AG04449 (cell line): Measurements from ENCODE around the gene DGCR2.

Experiments used
- CTCF ChIA-PET: fragments of 350-600 bp; formaldehyde crosslinking; extraction: SDS; loops from one replicate; lab custom pipeline; 2021; ENCODE audit warnings: antibody characterized with exemption; lab: Yijun Ruan, JAX
- POLR2A ChIA-PET: fragments of 400-600, 350-600 bp; formaldehyde crosslinking; extraction: SDS; loops from one replicate; lab custom pipeline; 2020; ENCODE audit warnings: antibody characterized with exemption, inconsistent platforms; lab: Yijun Ruan, JAX
- DNase-seq: peaks from one replicate; pipeline ENCODE4 v3.0.0-alpha.2; 2010; ENCODE audit warnings: low read depth, low spot score
- H3K4me3 ChIP-seq: 2 replicates; pipeline ENCODE4 v1.5.1; 2011; ENCODE audit warnings: low read depth, mild to moderate bottlenecking, control low read depth, low read length
- CTCF ChIP-seq: IDR thresholded peaks from one replicate; pipeline ENCODE4 v1.5.1; 2011; ENCODE audit warnings: mild to moderate bottlenecking, moderate library complexity, low read length, control low read depth, inconsistent platforms; ENCODE audit not compliant: insufficient read depth; ENCODE audit errors: missing control alignments

Gene DGCR2

GRCh38 chr22:19134176-19134831 is 12.1 kb upstream of the DGCR2 start:
- POLR2A ChIA-PET, result no interaction called here

GRCh38 chr22:19133561-19133960 is 11.3 kb upstream of the DGCR2 start:
- no peak for DNase-seq
- ChIA-PET POLR2A (interaction anchor here (1.0 kb wide), 1 partner anchor 11 kb away, joined by 4 read pairs; the partner anchor contains the start of gene ESS2), CTCF (interaction anchor here (5.8 kb wide), 1 partner anchor 10 kb away, joined by 23 read pairs; the partner anchor contains the start of gene ESS2)
- no peak overlapping the region for H3K4me3 ChIP-seq
- no peak for TF ChIP-seq CTCF

More at GRCh38 chr22:19134176-19134831, 12.1 kb upstream of the DGCR2 start:
- no peak overlapping the region for H3K4me3 ChIP-seq
- no peak for TF ChIP-seq CTCF
- CTCF ChIA-PET, result interaction anchor here (5.8 kb wide), 1 partner anchor 10 kb away, joined by 23 read pairs; the partner anchor contains the start of gene ESS2
- no peak for DNase-seq

GRCh38 chr22:19132693-19133400 is 10.6 kb upstream of the DGCR2 start:
- no peak overlapping the region for H3K4me3 ChIP-seq
- no peak for TF ChIP-seq CTCF
- no peak for DNase-seq
- POLR2A ChIA-PET, result interaction anchor here (1.0 kb wide), 1 partner anchor 12 kb away, joined by 4 read pairs; the partner anchor contains the start of gene ESS2
- CTCF ChIA-PET, result interaction anchor here (5.8 kb wide), 1 partner anchor 11 kb away, joined by 23 read pairs; the partner anchor contains the start of gene ESS2

- DNase-seq, result no peak
- TF ChIP-seq CTCF, result no peak
- ChIA-PET POLR2A (no interaction called here), CTCF (interaction anchor here (5.8 kb wide), 1 partner anchor 12 kb away, joined by 23 read pairs; the partner anchor contains the start of gene ESS2)
- H3K4me3 ChIP-seq, result no peak overlapping the region
These were observed 9.9 kb upstream of the DGCR2 start for GRCh38 chr22:19132153-19132552.

- ChIA-PET CTCF (interaction anchor here (5.8 kb wide), 1 partner anchor 12 kb away, joined by 23 read pairs; the partner anchor contains the start of gene ESS2), POLR2A (no interaction called here)
- DNase-seq, result no peak
- no peak for TF ChIP-seq CTCF
- no peak overlapping the region for H3K4me3 ChIP-seq
These were observed 9.4 kb upstream of the DGCR2 start for GRCh38 chr22:19131685-19132015.
